Adrenal gland (tissue), 5 donors: ENCODE data around the gene NELFA.

Experiments
- POLR2A ChIP-seq, 2 donors: fragments of 450-650 bp; IDR thresholded peaks; one replicate each; pipeline ENCODE4 v1.6.1; 2017; ENCODE audit warnings: antibody characterized with exemption in 2 of 2, mild to moderate bottlenecking in 2 of 2, moderate library complexity in 1 of 2
- TF ChIP-seq, protein P1 (sequence below), 6 experiments: fragments of 450-650 bp in 4 of 6; fragments of 200-600 bp in 2 of 6; sonication (generic) in 1 of 6; IDR thresholded peaks; 1 replicate in 5 of 6; 2 replicates in 1 of 6; pipeline versions ENCODE4 v1.5.1 to v1.8.0; 2016 to 2021; ENCODE audit warnings: antibody characterized with exemption in 6 of 6, mild to moderate bottlenecking in 2 of 6, moderate library complexity in 1 of 6
- donor health status: DM: no; HTN: no; CAD: no.

DNA sequence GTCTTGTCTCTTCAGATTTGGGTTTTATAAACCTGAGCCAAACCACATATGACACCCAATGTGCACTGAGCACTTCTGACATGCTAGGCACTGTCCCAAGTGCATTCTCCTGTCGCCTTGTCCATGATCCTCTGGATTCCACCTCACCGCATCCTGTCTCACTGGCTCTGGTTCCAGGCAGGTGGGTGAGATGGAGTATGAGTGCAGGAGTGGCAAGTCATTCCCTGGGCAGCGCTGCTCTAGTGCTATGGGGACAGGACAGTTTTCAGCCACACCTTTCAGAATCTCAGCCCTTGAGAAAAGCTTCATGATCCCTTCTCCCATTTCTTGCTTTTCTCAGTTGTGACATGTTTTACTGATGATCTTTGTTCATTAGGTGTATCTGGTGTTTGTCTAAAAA, 71.2 kb downstream of the NELFA start:
- TF ChIP-seq, protein P1, sequence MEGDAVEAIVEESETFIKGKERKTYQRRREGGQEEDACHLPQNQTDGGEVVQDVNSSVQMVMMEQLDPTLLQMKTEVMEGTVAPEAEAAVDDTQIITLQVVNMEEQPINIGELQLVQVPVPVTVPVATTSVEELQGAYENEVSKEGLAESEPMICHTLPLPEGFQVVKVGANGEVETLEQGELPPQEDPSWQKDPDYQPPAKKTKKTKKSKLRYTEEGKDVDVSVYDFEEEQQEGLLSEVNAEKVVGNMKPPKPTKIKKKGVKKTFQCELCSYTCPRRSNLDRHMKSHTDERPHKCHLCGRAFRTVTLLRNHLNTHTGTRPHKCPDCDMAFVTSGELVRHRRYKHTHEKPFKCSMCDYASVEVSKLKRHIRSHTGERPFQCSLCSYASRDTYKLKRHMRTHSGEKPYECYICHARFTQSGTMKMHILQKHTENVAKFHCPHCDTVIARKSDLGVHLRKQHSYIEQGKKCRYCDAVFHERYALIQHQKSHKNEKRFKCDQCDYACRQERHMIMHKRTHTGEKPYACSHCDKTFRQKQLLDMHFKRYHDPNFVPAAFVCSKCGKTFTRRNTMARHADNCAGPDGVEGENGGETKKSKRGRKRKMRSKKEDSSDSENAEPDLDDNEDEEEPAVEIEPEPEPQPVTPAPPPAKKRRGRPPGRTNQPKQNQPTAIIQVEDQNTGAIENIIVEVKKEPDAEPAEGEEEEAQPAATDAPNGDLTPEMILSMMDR (IDR thresholded peaks at IDR 0.05) = no peak
- no peak for TF ChIP-seq POLR2A (IDR thresholded peaks at IDR 0.05)
